Upper lobe of left lung (tissue), 6 donors: Measurements from ENCODE around the gene COL10A1. TPM values are rescaled to one million over a fixed set of nuclear protein-coding genes. Genes with fewer than 3 reads are reported as not detected.

Experiments used
- ATAC-seq, 2 donors: fragments of 200-7000 bp; cut with Tn5 transposase; one replicate each; pipeline ENCODE4 v1.9.1; 2022; ENCODE audit warnings: mild to moderate bottlenecking in 2 of 2, moderate library complexity in 2 of 2; ENCODE audit not compliant: low FRiP score in 2 of 2
- DNase-seq, 2 donors: peaks; one replicate each; pipeline ENCODE4 v3.0.0-alpha.2; 2019 to 2020
- H3K27ac ChIP-seq, 4 donors: fragments of 200-600 bp; sonication (generic); one replicate each; pipeline ENCODE4 v1.5.1; 2016 to 2019
- H3K27me3 ChIP-seq, 4 donors: fragments of 200-600 bp; sonication (generic); one replicate each; pipeline ENCODE4 v1.5.1; 2017 to 2019
- H3K36me3 ChIP-seq, 4 donors: fragments of 200-600 bp; sonication (generic); one replicate each; pipeline ENCODE4 v1.5.1; 2016 to 2019
- H3K4me1 ChIP-seq, 4 donors: fragments of 200-600 bp; sonication (generic); one replicate each; pipeline ENCODE4 v1.5.1; 2018 to 2019
- H3K4me3 ChIP-seq, 4 donors: fragments of 200-600 bp; sonication (generic); one replicate each; pipeline ENCODE4 v1.5.1; 2017 to 2019; ENCODE audit warnings: mild to moderate bottlenecking in 2 of 4, moderate library complexity in 1 of 4
- H3K9me3 ChIP-seq, 4 donors: fragments of 200-600 bp; sonication (generic); one replicate each; pipeline ENCODE4 v1.5.1; 2018 to 2019
- EP300 ChIP-seq, 4 donors: sonication (generic); formaldehyde crosslinking; IDR thresholded peaks; one replicate each; pipeline ENCODE4 v1.5.1; 2017; ENCODE audit warnings: antibody characterized with exemption in 4 of 4, control low read depth in 2 of 4
- POLR2A ChIP-seq, 4 donors: fragments of 450-650 bp; IDR thresholded peaks; one replicate each; pipeline ENCODE4 v1.5.1; 2016 to 2017; ENCODE audit warnings: antibody characterized with exemption in 4 of 4, mild to moderate bottlenecking in 2 of 4
- POLR2AphosphoS5 ChIP-seq, 2 donors: sonication (generic); formaldehyde crosslinking; IDR thresholded peaks; one replicate each; pipeline ENCODE4 v1.5.1; 2017; ENCODE audit warnings: antibody characterized with exemption in 2 of 2
- WGBS, 2 donors: methylation state at CpG; one replicate each; pipeline ENCODE4 v1.1.5; 2017 to 2018; 5-methylcytosine and 5-hydroxymethylcytosine counted together
- total RNA-seq, 6 donors: library from RNA; depleted of rRNA in 4 of 6; stranded (reverse); fragments of >200 nt in 4 of 6; gene quantifications; one replicate each; pipeline versions ENCODE4 v1.1.0 to v1.2.1, GENCODE V29; 2016 to 2021
- TF ChIP-seq, protein P1 (sequence below), 6 experiments: fragments of 450-650 bp in 4 of 6; fragments of 200-600 bp in 2 of 6; sonication (generic) in 2 of 6; IDR thresholded peaks; one replicate each; pipeline ENCODE4 v1.5.1; 2016 to 2019; ENCODE audit warnings: antibody characterized with exemption in 6 of 6
- donor health status: DM: no; HTN: no; CAD: no; lungs with moderate emphysema.
- donor health status: DM: no; HTN: yes; CAD: no; lungs with severe emphysema.

COL10A1 gene
- total RNA-seq, 6 donors from 2014 or later: 0.23 to 4.2 (median 2.5) TPM; not detected in 3

DNA sequence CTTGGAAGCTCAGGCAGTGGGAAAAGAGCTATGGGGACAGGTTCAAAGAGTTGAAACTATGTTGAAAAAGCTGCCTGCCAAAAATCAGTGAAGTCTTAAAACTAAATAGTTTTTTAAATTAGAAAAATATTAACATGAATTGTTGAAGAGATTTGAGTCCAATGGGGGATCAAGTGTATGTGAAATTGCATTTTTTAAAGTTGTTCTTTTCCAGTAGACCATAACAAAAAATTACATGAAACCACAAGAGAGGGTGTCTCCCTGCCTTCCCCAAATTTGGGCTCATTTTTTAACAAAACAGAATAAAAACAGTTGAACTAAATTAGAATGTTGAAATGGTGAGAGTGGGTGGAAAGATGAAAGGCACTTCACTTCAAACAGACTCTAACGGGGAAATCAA lies 31.5 kb upstream of the COL10A1 start:
- Histone ChIP-seq H3K36me3 (no peaks in the 10 kb centered on the region), H3K27me3 (no peaks in the 10 kb centered on the region), H3K9me3 (no peaks in the 10 kb centered on the region), H3K27ac (no peak overlapping the region), H3K4me1 (no peaks in the 10 kb centered on the region), H3K4me3 (no peak overlapping the region)
- DNase-seq: no peak
- 86 to 100% methylated on average over 1 of the region's 1 CpG for WGBS, 2 donors
- no peak for ATAC-seq
- TF ChIP-seq EP300 (IDR thresholded peaks at IDR 0.05): no peak
- TF ChIP-seq POLR2A (IDR thresholded peaks at IDR 0.05): no peak
- TF ChIP-seq POLR2AphosphoS5 (IDR thresholded peaks at IDR 0.05): no peak
- TF ChIP-seq, protein P1, sequence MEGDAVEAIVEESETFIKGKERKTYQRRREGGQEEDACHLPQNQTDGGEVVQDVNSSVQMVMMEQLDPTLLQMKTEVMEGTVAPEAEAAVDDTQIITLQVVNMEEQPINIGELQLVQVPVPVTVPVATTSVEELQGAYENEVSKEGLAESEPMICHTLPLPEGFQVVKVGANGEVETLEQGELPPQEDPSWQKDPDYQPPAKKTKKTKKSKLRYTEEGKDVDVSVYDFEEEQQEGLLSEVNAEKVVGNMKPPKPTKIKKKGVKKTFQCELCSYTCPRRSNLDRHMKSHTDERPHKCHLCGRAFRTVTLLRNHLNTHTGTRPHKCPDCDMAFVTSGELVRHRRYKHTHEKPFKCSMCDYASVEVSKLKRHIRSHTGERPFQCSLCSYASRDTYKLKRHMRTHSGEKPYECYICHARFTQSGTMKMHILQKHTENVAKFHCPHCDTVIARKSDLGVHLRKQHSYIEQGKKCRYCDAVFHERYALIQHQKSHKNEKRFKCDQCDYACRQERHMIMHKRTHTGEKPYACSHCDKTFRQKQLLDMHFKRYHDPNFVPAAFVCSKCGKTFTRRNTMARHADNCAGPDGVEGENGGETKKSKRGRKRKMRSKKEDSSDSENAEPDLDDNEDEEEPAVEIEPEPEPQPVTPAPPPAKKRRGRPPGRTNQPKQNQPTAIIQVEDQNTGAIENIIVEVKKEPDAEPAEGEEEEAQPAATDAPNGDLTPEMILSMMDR (IDR thresholded peaks at IDR 0.05): no peak

DNA sequence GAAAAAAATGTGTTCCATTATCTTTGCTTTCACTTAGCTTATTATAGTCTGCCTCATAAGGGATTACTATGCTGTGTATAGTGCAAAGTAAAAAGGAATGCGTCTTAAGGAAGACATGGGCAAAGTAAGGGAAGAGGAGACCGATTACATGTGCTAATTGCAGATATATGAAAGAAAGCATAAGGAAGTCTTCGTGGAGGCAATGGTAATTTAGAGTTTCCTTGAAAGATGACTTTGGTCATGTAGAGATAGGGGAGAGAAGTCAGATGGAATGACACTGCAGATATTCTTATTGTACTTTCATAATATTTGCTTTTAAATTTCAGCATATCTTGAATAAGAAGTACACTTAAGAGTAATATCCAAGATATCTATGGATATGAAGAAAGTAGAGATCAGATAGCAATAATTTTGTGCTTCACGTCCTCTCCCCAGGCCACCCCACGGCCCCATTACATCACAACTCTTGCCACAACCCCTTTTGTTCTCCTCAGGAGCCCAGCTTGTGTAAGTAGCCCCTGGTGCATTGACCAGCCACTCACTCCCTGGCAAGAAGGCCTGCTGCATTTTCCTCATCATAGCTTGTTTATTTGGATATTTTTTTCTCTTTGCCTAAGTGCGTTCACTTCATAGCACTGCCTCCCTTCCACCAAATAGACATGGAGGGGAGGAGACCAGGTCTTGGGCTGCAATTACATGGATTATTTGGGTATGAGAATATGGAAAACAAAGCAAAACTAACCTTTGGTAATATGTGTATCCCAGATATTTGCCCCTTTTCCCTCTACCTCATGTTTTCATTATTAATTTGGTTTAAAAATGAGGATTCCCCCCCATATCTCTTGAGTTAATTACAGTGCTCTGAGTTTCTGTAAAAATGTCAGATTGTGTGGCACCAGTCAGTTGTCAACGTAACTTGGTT lies 30.7 kb upstream of the COL10A1 start:
- H3K4me1 ChIP-seq: no peaks in the 10 kb centered on the region
- 72 to 87% methylated on average over 7 of the region's 7 CpGs for WGBS, 2 donors
- no peaks in the 10 kb centered on the region for H3K36me3 ChIP-seq
- no peak overlapping the region for H3K4me3 ChIP-seq
- no peaks in the 10 kb centered on the region for H3K27me3 ChIP-seq
- DNase-seq: no peak
- H3K27ac ChIP-seq: no peak overlapping the region
- TF ChIP-seq POLR2A (IDR thresholded peaks at IDR 0.05) (no peak), POLR2AphosphoS5 (IDR thresholded peaks at IDR 0.05) (no peak), EP300 (IDR thresholded peaks at IDR 0.05) (no peak)
- TF ChIP-seq, protein P1 (IDR thresholded peaks at IDR 0.05): no peak
- H3K9me3 ChIP-seq: no peaks in the 10 kb centered on the region
- ATAC-seq: no peak

DNA sequence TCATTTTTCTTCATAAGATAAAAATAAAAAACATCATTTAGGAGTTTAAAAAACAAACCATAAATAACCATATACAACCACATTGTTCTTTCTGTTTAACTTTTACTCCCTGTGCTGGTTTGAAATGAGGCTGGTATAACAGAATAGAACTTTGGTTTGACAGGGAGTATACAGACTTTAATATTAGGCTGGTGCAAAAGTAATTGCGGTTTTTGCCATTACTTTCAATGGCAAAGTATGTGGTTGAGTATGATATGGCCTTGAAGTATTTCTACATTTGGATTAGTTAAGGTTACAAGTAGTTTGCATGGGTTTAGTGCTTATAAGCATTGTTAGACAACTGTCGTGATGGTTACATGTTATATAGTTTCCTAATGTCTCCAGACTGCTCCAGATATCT lies 29.0 kb upstream of the COL10A1 start:
- no peaks in the 10 kb centered on the region for H3K9me3 ChIP-seq
- H3K36me3 ChIP-seq: no peaks in the 10 kb centered on the region
- ATAC-seq (no peak), DNase-seq (no peak)
- WGBS, 2 donors: 95 to 96% methylated on average over 2 of the region's 2 CpGs
- no peaks in the 10 kb centered on the region for H3K27me3 ChIP-seq
- H3K27ac ChIP-seq: no peak overlapping the region
- TF ChIP-seq POLR2A (IDR thresholded peaks at IDR 0.05) (no peak), EP300 (IDR thresholded peaks at IDR 0.05) (no peak)
- H3K4me1 ChIP-seq: no peaks in the 10 kb centered on the region
- no peak overlapping the region for H3K4me3 ChIP-seq

DNA sequence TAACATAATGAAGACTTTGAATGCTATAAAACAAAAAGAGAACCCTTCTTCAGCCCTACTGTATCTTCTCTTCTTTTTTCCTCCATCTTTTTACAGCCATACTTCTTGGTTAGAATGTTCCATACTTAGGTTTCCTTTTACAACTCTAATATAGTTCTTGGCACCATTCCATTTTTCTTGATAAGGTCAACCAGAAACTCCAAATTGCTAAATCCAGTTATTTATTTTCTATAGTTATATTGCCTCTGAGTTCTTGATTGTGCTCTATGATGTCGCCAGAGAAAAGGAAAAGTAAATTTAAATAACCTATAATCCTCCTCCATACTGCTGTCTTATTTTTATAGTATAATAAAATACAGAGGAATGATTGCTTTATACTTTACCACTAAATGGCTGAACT lies 26.7 kb upstream of the COL10A1 start:
- DNase-seq (no peak), ATAC-seq (no peak)
- H3K27me3 ChIP-seq: no peaks in the 10 kb centered on the region
- 93 to 97% methylated on average over 1 of the region's 1 CpG for WGBS, 2 donors
- no peaks in the 10 kb centered on the region for H3K36me3 ChIP-seq
- no peaks in the 10 kb centered on the region for H3K9me3 ChIP-seq
- H3K4me3 ChIP-seq: no peak overlapping the region
- H3K27ac ChIP-seq: no peak overlapping the region
- H3K4me1 ChIP-seq: no peaks in the 10 kb centered on the region
- TF ChIP-seq POLR2A (IDR thresholded peaks at IDR 0.05): no peak
- no peak for TF ChIP-seq EP300 (IDR thresholded peaks at IDR 0.05)
- no peak for TF ChIP-seq POLR2AphosphoS5 (IDR thresholded peaks at IDR 0.05)
- TF ChIP-seq, protein P1 (IDR thresholded peaks at IDR 0.05): no peak

DNA sequence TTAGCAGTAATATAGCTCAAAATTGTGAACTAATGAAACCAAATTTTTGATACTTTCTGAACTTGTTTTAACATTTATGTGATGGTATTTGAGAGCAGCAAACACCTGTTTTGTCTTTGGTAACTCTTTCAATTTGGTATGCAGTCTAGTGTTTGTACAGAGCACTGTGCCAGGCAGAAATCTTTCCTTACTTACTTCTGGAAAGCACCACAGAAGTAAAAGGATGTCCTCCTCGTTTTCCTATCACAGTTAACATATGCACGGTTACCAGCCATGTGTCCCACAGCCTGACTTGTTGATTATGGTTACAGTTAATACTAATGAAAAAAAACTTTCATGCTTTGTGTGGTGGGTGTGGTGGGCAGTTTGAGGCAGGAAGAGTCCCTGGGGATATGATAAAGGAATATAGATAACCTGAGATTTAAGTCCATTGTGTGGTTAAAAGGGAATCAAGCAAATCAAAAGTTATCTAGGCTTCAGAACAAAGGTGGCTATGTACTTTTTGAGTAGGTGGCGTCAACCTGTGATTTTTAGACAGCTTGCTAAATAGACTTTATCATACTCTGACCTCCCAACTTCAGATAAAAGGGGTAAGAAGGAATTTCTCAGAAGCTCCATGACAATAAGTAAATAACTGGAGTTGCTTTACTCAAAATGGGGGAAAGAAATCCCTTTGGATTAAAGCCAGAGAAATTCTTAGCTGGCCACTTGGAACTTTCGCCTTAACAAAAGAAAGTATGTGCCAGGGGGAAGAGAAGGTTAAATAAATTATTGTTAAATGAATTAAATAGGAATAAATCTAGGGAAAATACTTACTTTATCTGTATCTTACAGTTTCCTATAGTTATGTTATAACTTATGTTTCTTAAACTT lies 20.1 kb upstream of the COL10A1 start:
- Histone ChIP-seq H3K27ac (no peak overlapping the region), H3K27me3 (no peaks in the 10 kb centered on the region), H3K36me3 (no peaks in the 10 kb centered on the region), H3K4me3 (no peak overlapping the region), H3K9me3 (no peaks in the 10 kb centered on the region), H3K4me1 (no peaks in the 10 kb centered on the region)
- 69 to 70% methylated on average over 4 of the region's 4 CpGs for WGBS, 2 donors
- TF ChIP-seq POLR2AphosphoS5 (IDR thresholded peaks at IDR 0.05) (no peak), POLR2A (IDR thresholded peaks at IDR 0.05) (no peak), EP300 (IDR thresholded peaks at IDR 0.05) (no peak)
- TF ChIP-seq, protein P1 (IDR thresholded peaks at IDR 0.05): no peak
- ATAC-seq: no peak
- no peak for DNase-seq
